ENCODE results near the gene GRIK4. TPM values are rescaled to one million over a fixed set of nuclear protein-coding genes. Genes with fewer than 3 reads are reported as not detected.

The GRIK4 gene
- total RNA-seq, 2 experiments from 2014 or later: not detected

- intact Hi-C loops (cut with micrococcal nuclease): no loop called here
- H3K27me3 Mint-ChIP-seq: peaks cover 8% of the 10 kb centered on the region
- DNase-seq: no peak
- no peaks in the 10 kb centered on the region for H3K36me3 Mint-ChIP-seq (ENCODE audit: low read depth)
- no peak overlapping the region for H3K4me3 Mint-ChIP-seq
- no peak overlapping the region for H3K27ac Mint-ChIP-seq
- no peak for ATAC-seq
- ChIA-PET POLR2A (no interaction called here), CTCF (interaction anchor here (0.7 kb wide), 1 partner anchor 21 kb away, joined by 3 read pairs; no protein-coding TSS in a partner anchor)
- H3K4me1 Mint-ChIP-seq (ENCODE audit: low read depth): no peaks in the 10 kb centered on the region
- no peak for TF ChIP-seq CTCF (IDR thresholded peaks at IDR 0.05)
- no peaks in the 10 kb centered on the region for H3K9me3 Mint-ChIP-seq
Observed at GRCh38 chr11:120682332-120682649, 170.7 kb downstream of the GRIK4 start.

- ATAC-seq (no peak), DNase-seq (no peak)
- TF ChIP-seq CTCF (IDR thresholded peaks at IDR 0.05): no peak
- intact Hi-C loops (cut with micrococcal nuclease): no loop called here
- POLR2A ChIA-PET: no interaction called here
- Mint-ChIP-seq H3K9me3 (no peaks in the 10 kb centered on the region), H3K36me3 (ENCODE audit: low read depth) (no peaks in the 10 kb centered on the region), H3K27ac (no peak overlapping the region), H3K4me3 (no peak overlapping the region), H3K4me1 (ENCODE audit: low read depth) (no peaks in the 10 kb centered on the region), H3K27me3 (peaks cover 9% of the 10 kb centered on the region)
- CTCF ChIA-PET: no interaction called here
Observed at GRCh38 chr11:120682866-120683265, 171.3 kb downstream of the GRIK4 start.

- H3K36me3 Mint-ChIP-seq (ENCODE audit: low read depth): no peaks in the 10 kb centered on the region
- H3K27me3 Mint-ChIP-seq: peaks cover 23% of the 10 kb centered on the region
- TF ChIP-seq CTCF (IDR thresholded peaks at IDR 0.05): no peak
- H3K27ac Mint-ChIP-seq: no peak overlapping the region
- ATAC-seq: no peak
- intact Hi-C loops (cut with micrococcal nuclease): loop anchor here (5.0 kb wide), 1 partner anchor 179 kb away; no protein-coding TSS in a partner anchor
- ChIA-PET POLR2A (no interaction called here), CTCF (interaction anchor here (1.1 to 4.0 kb wide), 2 partner anchors 10 to 176 kb away, joined by 4 to 42 read pairs; partner anchors contain the start of gene GRIK4)
- H3K4me3 Mint-ChIP-seq: no peak overlapping the region
- H3K9me3 Mint-ChIP-seq: no peaks in the 10 kb centered on the region
- DNase-seq: no peak
- no peaks in the 10 kb centered on the region for H3K4me1 Mint-ChIP-seq (ENCODE audit: low read depth)
Observed at GRCh38 chr11:120686516-120686915, 175.0 kb downstream of the GRIK4 start.

- CTCF ChIA-PET: no interaction called here
- TF ChIP-seq CTCF (IDR thresholded peaks at IDR 0.05): no peak
- no peaks in the 10 kb centered on the region for H3K9me3 Mint-ChIP-seq
- H3K27me3 Mint-ChIP-seq: peaks cover 23% of the 10 kb centered on the region
- no peak for DNase-seq
- H3K4me1 Mint-ChIP-seq (ENCODE audit: low read depth): no peaks in the 10 kb centered on the region
- H3K4me3 Mint-ChIP-seq: no peak overlapping the region
- POLR2A ChIA-PET: no interaction called here
- no peak overlapping the region for H3K27ac Mint-ChIP-seq
- no peak for ATAC-seq
- H3K36me3 Mint-ChIP-seq (ENCODE audit: low read depth): no peaks in the 10 kb centered on the region
- intact Hi-C loops (cut with micrococcal nuclease): loop anchor here (5.0 kb wide), 1 partner anchor 181 kb away; no protein-coding TSS in a partner anchor
Observed at GRCh38 chr11:120688163-120688562, 176.6 kb downstream of the GRIK4 start.

GRCh38 chr11:120689596-120690275 lies 178.2 kb downstream of the GRIK4 start:
- ChIA-PET CTCF (no interaction called here), POLR2A (no interaction called here)
- Mint-ChIP-seq H3K4me3 (no peak overlapping the region), H3K9me3 (no peaks in the 10 kb centered on the region), H3K27me3 (peaks cover 21% of the 10 kb centered on the region), H3K36me3 (ENCODE audit: low read depth) (no peaks in the 10 kb centered on the region), H3K27ac (no peak overlapping the region), H3K4me1 (ENCODE audit: low read depth) (no peaks in the 10 kb centered on the region)
- DNase-seq (no peak), ATAC-seq (no peak)
- TF ChIP-seq CTCF (IDR thresholded peaks at IDR 0.05): no peak
- intact Hi-C loops (cut with micrococcal nuclease): loop anchor here (5.0 kb wide), 1 partner anchor 182 kb away; no protein-coding TSS in a partner anchor
